ENCODE results near the gene THSD7B.

Gene THSD7B

GRCh38 chr2:136871424-136871823, 106.1 kb downstream of the THSD7B start:
- CTCF ChIA-PET = no interaction called here

GRCh38 chr2:136874258-136874657, 108.9 kb downstream of the THSD7B start:
- ChIA-PET POLR2A (no interaction called here), CTCF (no interaction called here)
- no peak for TF ChIP-seq CTCF (IDR thresholded peaks at IDR 0.05; ENCODE audit: insufficient read depth, low read length, missing control alignments)
- no peak overlapping the region for H3K4me3 ChIP-seq (ENCODE audit: low read depth, low read length)
- DNase-seq (ENCODE audit: low read depth, low spot score) = no peak

More at GRCh38 chr2:136871424-136871823, 106.1 kb downstream of the THSD7B start:
- TF ChIP-seq CTCF (IDR thresholded peaks at IDR 0.05; ENCODE audit: insufficient read depth, low read length, missing control alignments) = no peak
- POLR2A ChIA-PET = no interaction called here
- DNase-seq (ENCODE audit: low read depth, low spot score) = no peak
- no peak overlapping the region for H3K4me3 ChIP-seq (ENCODE audit: low read depth, low read length)

GRCh38 chr2:136891100-136891499, 125.8 kb downstream of the THSD7B start:
- H3K4me3 ChIP-seq (ENCODE audit: low read depth, low read length) = no peak overlapping the region
- ChIA-PET CTCF (no interaction called here), POLR2A (no interaction called here)
- no peak for DNase-seq (ENCODE audit: low read depth, low spot score)
- TF ChIP-seq CTCF (IDR thresholded peaks at IDR 0.05; ENCODE audit: insufficient read depth, low read length, missing control alignments) = no peak

GRCh38 chr2:136894007-136894634, 128.8 kb downstream of the THSD7B start:
- ChIA-PET CTCF (no interaction called here), POLR2A (no interaction called here)
- no peak for TF ChIP-seq CTCF (IDR thresholded peaks at IDR 0.05; ENCODE audit: insufficient read depth, low read length, missing control alignments)
- no peak overlapping the region for H3K4me3 ChIP-seq (ENCODE audit: low read depth, low read length)
- no peak for DNase-seq (ENCODE audit: low read depth, low spot score)

- DNase-seq (ENCODE audit: low read depth, low spot score) = no peak
- POLR2A ChIA-PET = no interaction called here
- CTCF ChIA-PET = no interaction called here
- no peak overlapping the region for H3K4me3 ChIP-seq (ENCODE audit: low read depth, low read length)
- no peak for TF ChIP-seq CTCF (IDR thresholded peaks at IDR 0.05; ENCODE audit: insufficient read depth, low read length, missing control alignments)
Measured at GRCh38 chr2:136901732-136902131, 136.4 kb downstream of the THSD7B start.

- no peak for TF ChIP-seq CTCF (IDR thresholded peaks at IDR 0.05; ENCODE audit: insufficient read depth, low read length, missing control alignments)
- no peak overlapping the region for H3K4me3 ChIP-seq (ENCODE audit: low read depth, low read length)
- ChIA-PET POLR2A (no interaction called here), CTCF (no interaction called here)
- DNase-seq (ENCODE audit: low read depth, low spot score) = no peak
Measured at GRCh38 chr2:136905779-136906178, 140.4 kb downstream of the THSD7B start.

All from AG04449 (cell line).